ENCODE measurements around the gene TBCE.

TBCE gene

DNA sequence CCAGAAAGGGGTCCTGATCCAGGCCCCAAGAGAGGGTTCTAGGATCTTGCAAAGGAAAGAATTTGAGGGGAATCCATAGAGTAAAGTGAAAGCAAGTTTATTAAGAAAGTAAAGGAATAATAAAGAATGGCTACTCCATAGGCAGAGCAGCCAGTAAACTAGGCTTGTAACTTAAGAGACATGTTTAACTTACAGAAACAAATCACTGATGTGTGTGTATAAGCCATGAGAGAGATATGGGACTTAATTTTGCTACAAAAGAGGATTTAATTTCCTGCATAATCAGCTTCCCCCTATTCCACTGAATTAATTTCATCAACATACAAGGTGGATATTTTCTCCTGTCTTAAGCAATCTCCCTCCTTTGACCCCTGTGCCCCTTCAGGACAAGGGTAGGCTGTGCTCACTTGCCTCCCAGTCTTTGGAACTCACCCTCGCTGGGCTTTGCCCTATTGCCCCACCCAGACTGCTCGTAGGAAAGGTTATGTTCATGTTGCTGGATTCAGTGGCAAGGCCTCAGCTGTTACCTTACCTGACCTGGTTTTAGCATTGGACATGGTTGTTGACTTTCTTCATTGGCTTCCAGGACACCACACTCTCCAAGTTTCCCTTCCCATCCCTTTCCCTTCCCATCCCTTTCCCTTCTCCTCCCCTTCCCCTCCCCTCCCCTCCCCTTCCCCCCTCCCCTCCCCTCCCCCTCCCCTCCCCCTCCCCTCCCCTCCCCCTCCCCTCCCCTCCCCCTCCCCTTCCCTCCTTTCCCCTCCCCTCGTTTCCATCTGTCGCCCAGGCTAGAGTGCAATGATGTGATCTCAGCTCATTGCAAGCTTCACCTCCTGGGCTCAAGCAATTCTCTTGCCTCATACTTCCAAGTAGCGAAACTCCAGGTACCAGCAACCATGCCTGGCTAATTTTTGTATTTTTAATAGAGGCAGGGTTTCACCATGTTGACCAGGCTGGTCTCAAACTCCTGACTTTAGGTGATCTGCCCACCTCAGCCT, 44.6 kb downstream of the TBCE start:
- no peaks in the 10 kb centered on the region for H3K36me3 ChIP-seq (ENCODE audit: insufficient read depth, low read length)
- H3K4me1 ChIP-seq (ENCODE audit: insufficient read depth, low read length), result no peaks in the 10 kb centered on the region
- no peaks in the 10 kb centered on the region for H3K9me3 ChIP-seq (ENCODE audit: control insufficient read depth, insufficient read depth, low read length)
- no peak overlapping the region for H3K9ac ChIP-seq (ENCODE audit: low read depth, low read length)

DNA sequence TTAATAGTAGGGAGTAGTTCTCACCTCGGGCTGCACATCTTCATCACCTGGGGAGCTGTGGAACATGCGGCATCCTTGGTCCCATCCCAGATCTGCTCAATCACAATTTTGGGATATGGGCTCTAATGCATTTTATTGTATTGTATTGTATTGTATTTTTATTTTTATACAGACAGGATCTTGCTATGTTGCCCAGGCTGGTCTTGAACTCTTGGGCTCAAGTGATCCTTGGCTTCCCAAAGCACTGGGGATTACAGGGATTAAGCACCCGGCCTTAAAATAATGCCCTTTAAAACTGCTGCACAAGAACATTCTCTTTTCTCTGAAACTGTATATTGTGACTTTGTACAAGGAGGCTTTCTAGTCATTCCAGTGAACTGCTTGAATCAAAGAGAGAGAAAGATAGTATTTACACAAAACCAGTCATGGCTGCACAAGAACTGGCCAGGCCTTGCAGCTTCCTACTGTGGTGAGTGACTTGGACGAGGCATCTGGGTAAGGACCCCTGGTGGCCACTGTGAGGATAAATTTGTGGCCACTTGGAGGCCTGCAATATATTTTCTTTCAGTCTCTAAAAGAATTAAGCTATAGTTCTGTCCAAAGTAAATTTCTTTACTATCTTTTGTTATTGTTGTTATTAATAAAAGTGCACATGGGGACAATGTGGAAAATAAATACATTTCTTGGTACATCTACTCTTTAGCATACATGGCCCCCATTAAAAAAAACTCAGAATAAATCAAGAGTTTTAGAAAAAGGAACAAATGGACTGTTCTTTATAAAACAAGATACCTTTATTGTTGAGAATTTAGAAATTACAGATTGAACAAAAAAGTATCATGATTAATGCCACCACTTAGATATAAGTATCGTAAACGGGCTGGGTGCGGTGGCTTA, 48.0 kb downstream of the TBCE start:
- H3K36me3 ChIP-seq (ENCODE audit: insufficient read depth, low read length), result no peaks in the 10 kb centered on the region; the same call in none of the 2 replicates
- H3K4me1 ChIP-seq (ENCODE audit: insufficient read depth, low read length), result no peaks in the 10 kb centered on the region
- H3K9ac ChIP-seq (ENCODE audit: low read depth, low read length), result no peak overlapping the region
- H3K9me3 ChIP-seq (ENCODE audit: control insufficient read depth, insufficient read depth, low read length), result no peaks in the 10 kb centered on the region

DNA sequence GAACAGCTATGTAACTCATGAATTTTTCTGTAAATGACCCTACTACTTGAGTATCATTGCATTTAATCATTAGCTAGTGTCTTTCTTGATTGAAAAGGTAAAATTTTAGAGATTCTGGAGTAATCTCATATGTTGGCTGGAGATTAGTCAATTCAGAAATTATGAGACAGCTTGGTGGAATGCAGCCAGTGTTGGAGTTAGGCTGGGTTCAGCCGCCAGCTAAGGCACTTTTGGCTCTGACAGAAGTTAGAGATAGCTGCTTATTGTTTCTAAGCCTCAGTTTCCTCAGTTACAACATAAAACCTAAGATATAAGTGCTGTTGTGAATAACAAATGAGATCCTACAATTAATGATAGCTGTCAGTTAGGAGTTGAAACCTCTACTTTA, 49.4 kb downstream of the TBCE start:
- H3K36me3 ChIP-seq (ENCODE audit: insufficient read depth, low read length), result no peaks in the 10 kb centered on the region; the same call in none of the 2 replicates
- no peak overlapping the region for H3K9ac ChIP-seq (ENCODE audit: low read depth, low read length)
- no peaks in the 10 kb centered on the region for H3K9me3 ChIP-seq (ENCODE audit: control insufficient read depth, insufficient read depth, low read length)
- no peaks in the 10 kb centered on the region for H3K4me1 ChIP-seq (ENCODE audit: insufficient read depth, low read length)

DNA sequence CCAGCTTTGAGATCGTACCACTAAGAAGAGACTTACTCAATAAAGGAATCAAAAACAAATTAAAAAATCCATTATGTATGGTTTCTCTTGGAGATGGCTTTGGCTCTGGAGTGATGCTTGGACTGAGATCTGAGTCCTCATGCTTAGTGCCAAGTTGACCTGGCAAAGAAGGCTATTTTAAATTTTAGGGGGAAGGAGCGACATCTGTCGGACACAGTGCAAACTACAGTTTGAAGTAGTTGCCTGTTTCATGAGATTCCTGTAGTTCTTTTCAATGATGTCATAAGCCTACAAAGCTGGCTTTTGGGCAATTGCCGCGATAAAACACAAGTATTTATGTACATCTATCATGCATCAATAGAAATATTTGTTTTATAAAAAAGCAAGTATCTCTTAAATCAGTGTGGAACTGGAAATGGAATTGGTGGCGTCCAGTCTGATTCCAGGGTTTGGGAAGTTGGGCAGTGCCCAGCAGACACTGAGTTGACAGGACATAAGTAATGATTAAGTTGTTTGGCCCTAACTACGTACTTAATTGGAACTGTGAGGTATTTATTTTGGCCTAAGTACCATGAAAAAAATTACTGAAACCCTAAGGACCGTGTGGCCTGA, 50.0 kb downstream of the TBCE start:
- Histone ChIP-seq H3K4me1 (ENCODE audit: insufficient read depth, low read length) (no peaks in the 10 kb centered on the region), H3K9ac (ENCODE audit: low read depth, low read length) (no peak overlapping the region), H3K36me3 (ENCODE audit: insufficient read depth, low read length) (no peaks in the 10 kb centered on the region; the same call in none of the 2 replicates), H3K9me3 (ENCODE audit: control insufficient read depth, insufficient read depth, low read length) (no peaks in the 10 kb centered on the region)

DNA sequence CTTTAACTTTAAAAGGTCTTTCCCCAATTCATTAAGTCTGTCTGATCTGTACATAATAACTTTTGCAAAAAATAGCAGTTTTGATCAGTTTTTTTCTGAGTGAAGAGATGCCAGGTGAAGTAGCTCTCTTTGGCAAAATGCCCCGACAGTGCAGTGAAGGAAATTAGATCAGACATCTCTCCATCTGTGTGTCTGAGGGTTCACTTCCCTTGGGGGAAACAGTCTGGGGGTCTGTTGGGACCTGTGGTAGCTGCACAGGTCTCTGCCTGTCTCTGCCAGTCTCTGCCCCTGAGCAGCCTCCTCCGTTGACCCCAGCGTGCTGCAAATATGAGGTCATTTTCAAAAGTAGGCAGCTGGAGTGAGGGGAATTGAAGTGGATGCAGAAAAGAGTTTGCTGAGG, 54.5 kb downstream of the TBCE start:
- no peak overlapping the region for H3K9ac ChIP-seq (ENCODE audit: low read depth, low read length)
- no peaks in the 10 kb centered on the region; the same call in none of the 2 replicates for H3K36me3 ChIP-seq (ENCODE audit: insufficient read depth, low read length)
- peaks cover 7% of the 10 kb centered on the region; the same call in 1 of the 2 replicates for H3K4me1 ChIP-seq (ENCODE audit: insufficient read depth, low read length)
- H3K9me3 ChIP-seq (ENCODE audit: control insufficient read depth, insufficient read depth, low read length), result no peaks in the 10 kb centered on the region

DNA sequence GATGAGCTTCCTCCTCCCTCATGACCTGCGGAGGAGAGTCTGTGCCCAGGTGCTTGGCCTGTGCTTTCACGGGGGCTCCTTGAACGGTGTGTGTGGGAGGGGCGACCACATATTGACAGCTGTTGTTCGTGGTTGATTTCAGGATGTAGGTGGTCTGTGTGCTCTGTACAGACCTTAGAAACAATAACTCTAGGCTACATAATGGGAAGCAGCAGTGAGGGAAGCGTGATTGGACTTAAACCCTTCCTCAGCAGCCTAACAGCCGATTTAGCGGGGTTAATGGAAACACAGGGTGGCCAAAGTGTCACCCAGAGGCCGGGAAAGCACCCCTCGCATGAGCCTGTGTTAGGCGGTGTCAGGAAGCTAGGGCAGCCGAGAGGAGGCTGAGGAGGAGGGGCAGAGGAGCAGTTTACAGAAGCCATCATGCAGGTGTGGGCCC, 56.0 kb downstream of the TBCE start:
- Histone ChIP-seq H3K9ac (ENCODE audit: low read depth, low read length) (no peak overlapping the region), H3K4me1 (ENCODE audit: insufficient read depth, low read length) (peaks cover 7% of the 10 kb centered on the region; the same call in 1 of the 2 replicates), H3K36me3 (ENCODE audit: insufficient read depth, low read length) (no peaks in the 10 kb centered on the region; the same call in none of the 2 replicates), H3K9me3 (ENCODE audit: control insufficient read depth, insufficient read depth, low read length) (no peaks in the 10 kb centered on the region)

DNA sequence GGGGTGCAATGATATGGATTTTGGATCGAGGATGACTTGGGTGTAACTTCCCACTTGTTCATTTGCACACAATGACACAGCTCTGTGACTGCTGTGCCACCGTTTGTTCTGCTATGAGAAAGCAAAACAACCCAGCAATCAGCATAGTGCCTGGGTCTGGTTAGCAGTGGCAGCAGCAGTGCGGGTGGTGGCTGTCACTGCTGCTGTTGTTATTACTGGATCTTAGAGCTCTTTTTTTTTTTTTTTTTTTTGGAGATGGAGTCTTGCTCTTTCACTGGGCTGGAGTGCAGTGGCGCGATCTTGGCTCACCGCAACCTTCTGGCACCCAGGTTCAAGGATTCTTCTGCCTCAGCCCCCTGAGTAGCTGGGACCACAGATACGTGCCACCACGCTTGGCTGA, 56.9 kb downstream of the TBCE start:
- H3K36me3 ChIP-seq (ENCODE audit: insufficient read depth, low read length), result no peaks in the 10 kb centered on the region; the same call in 1 of the 2 replicates
- no peaks in the 10 kb centered on the region for H3K9me3 ChIP-seq (ENCODE audit: control insufficient read depth, insufficient read depth, low read length)
- peaks cover 7% of the 10 kb centered on the region; the same call in 1 of the 2 replicates for H3K4me1 ChIP-seq (ENCODE audit: insufficient read depth, low read length)
- H3K9ac ChIP-seq (ENCODE audit: low read depth, low read length), result no peak overlapping the region

DNA sequence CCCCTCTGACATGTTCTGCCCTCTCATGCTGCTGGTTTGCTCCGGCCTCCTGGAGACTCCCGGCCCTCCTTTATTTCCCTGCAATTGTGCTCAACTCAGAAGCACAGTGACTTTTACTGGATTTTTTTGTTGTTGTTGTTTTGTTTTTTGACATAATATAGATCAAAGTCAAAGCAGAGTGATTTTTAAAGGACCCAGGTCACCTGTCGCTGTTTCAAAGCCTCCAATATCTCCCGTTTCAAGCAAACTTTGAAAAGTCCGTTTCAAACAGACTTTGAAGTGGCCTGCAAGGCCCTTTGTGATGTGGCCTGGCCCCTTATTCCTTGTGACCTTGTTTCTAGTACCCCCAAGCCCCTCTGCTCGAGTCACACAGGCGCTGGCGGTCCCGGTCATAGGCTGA, 58.1 kb downstream of the TBCE start:
- Histone ChIP-seq H3K9me3 (ENCODE audit: control insufficient read depth, insufficient read depth, low read length) (no peaks in the 10 kb centered on the region), H3K36me3 (ENCODE audit: insufficient read depth, low read length) (no peaks in the 10 kb centered on the region), H3K9ac (ENCODE audit: low read depth, low read length) (no peak overlapping the region), H3K4me1 (ENCODE audit: insufficient read depth, low read length) (peaks cover 7% of the 10 kb centered on the region; the same call in 1 of the 2 replicates)

DNA sequence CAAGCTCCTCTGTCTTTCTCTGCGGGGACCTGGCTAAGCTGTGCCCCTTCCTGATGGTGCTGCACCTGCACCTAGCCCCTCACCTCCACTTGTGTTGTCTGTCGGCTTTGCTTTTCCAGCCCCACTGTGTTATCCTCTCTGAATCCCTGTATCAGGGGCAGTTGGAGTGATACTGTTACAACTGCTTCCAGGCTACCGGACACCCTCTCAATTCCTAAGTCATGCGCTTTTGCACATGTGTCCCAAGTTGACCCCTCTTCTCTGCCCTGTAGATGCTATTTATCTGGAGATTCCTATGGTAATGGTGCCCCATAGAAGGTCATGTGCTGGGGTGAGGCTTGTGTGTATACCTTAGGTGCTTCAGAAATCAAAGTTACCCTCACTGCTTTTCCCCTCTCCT, 58.9 kb downstream of the TBCE start:
- no peaks in the 10 kb centered on the region for H3K9me3 ChIP-seq (ENCODE audit: control insufficient read depth, insufficient read depth, low read length)
- no peak overlapping the region for H3K9ac ChIP-seq (ENCODE audit: low read depth, low read length)
- no peaks in the 10 kb centered on the region for H3K36me3 ChIP-seq (ENCODE audit: insufficient read depth, low read length)
- peaks cover 7% of the 10 kb centered on the region; the same call in 1 of the 2 replicates for H3K4me1 ChIP-seq (ENCODE audit: insufficient read depth, low read length)

DNA sequence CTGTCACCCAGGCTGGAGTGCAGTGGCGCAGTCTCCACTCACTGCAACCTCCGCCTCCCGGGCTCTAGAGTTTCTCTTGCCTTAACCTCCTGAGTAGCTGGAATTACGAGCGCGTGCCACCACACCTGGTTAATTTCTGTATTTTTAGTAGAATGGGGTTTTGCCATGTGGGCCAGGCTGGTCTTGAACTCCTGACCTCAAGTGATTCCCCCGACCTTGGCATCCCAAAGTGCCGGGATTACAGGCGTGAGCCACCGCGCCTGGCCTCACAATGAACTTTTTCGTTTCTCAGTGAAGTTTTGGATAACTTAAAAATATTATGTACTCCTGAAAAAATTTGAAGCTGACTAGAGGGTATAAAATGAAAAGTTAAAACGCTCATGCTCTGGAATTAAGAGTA, 59.5 kb downstream of the TBCE start:
- Histone ChIP-seq H3K9ac (ENCODE audit: low read depth, low read length) (no peak overlapping the region), H3K36me3 (ENCODE audit: insufficient read depth, low read length) (no peaks in the 10 kb centered on the region), H3K4me1 (ENCODE audit: insufficient read depth, low read length) (peaks cover 7% of the 10 kb centered on the region; the same call in 1 of the 2 replicates), H3K9me3 (ENCODE audit: control insufficient read depth, insufficient read depth, low read length) (no peaks in the 10 kb centered on the region)

DNA sequence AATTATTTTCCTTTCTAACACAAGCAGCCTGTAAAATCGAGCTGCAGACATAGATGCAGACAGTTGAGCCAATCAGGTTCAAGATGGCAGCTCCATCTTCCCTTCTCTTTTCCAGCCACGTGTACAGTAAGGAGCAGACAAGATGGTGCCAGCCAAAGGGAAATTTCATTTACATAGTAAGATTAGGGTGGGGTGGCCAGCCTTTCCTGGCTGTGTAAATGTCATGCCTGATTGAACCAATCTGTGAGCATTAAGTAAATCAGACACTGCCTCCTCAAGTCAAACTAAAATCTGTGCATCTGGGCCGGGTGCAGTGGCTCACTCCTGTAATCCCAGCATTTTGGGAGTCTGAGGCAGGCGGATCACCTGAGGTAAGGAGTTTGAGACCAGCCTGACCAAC, 60.2 kb downstream of the TBCE start:
- Histone ChIP-seq H3K4me1 (ENCODE audit: insufficient read depth, low read length) (peaks cover 7% of the 10 kb centered on the region; the same call in 1 of the 2 replicates), H3K36me3 (ENCODE audit: insufficient read depth, low read length) (no peaks in the 10 kb centered on the region), H3K9me3 (ENCODE audit: control insufficient read depth, insufficient read depth, low read length) (no peaks in the 10 kb centered on the region), H3K9ac (ENCODE audit: low read depth, low read length) (no peak overlapping the region)

DNA sequence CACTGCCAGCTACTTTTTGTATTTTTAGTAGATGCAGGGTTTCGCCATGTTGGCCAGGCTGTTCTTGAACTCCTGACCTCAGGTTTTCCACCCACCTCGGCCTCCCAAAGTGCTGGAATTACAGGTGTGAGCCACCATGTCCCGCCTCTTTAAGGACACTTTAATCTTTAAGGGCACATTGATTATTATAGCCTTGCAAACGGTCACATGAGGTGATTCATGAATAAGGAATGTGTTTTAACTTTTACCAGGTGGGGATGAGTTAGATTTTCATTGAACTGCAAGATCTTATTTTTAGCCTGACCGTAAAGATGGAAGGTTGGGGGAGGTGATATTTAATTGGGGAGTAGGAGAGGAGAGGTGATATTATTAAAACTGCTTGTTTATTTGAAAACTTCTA, 61.9 kb downstream of the TBCE start:
- no peaks in the 10 kb centered on the region for H3K4me1 ChIP-seq (ENCODE audit: insufficient read depth, low read length)
- no peaks in the 10 kb centered on the region for H3K9me3 ChIP-seq (ENCODE audit: control insufficient read depth, insufficient read depth, low read length)
- H3K36me3 ChIP-seq (ENCODE audit: insufficient read depth, low read length), result no peaks in the 10 kb centered on the region
- no peak overlapping the region for H3K9ac ChIP-seq (ENCODE audit: low read depth, low read length)

DNA sequence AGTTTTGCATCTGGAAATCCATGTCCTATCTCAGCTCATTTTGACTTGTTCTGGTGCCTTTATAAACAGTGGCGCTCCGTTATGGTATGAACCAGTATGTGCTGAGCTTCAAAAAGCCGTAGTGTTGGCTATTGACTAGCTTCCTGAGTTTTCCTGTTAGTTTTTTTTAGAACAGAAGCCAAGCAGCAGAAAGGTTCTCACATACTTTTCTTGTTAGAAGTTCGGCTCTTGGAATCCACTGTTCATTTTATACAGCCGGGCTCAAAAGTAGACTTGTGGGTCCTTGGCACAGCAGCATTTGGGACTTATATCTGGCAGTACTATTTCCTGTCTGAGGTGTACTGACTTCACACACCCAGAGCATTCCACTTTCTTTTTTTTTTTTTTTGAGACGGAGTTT, 63.8 kb downstream of the TBCE start:
- Histone ChIP-seq H3K9ac (ENCODE audit: low read depth, low read length) (no peak overlapping the region), H3K9me3 (ENCODE audit: control insufficient read depth, insufficient read depth, low read length) (no peaks in the 10 kb centered on the region), H3K4me1 (ENCODE audit: insufficient read depth, low read length) (no peaks in the 10 kb centered on the region), H3K36me3 (ENCODE audit: insufficient read depth, low read length) (no peaks in the 10 kb centered on the region)

DNA sequence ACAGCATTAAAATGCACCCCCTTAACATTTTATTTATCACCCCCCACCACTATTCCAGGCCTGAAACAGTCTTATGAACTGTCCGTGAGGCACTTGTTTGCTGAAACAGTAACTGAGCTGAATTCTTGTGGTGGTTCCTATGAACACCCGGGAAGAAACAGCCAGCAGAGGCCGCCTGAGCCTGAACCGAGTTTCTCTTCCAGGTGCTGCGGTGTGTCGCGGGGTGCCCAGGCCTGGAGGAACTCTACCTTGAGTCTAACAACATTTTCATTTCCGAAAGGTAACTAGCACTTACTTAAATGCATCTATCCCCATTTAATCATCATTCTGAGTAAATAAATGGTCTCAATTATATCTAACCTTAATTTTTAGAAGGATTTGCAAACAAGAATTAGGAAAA, 66.8 kb downstream of the TBCE start:
- no peaks in the 10 kb centered on the region for H3K9me3 ChIP-seq (ENCODE audit: control insufficient read depth, insufficient read depth, low read length)
- H3K4me1 ChIP-seq (ENCODE audit: insufficient read depth, low read length), result no peaks in the 10 kb centered on the region
- H3K9ac ChIP-seq (ENCODE audit: low read depth, low read length), result no peak overlapping the region
- H3K36me3 ChIP-seq (ENCODE audit: insufficient read depth, low read length), result peaks cover 20% of the 10 kb centered on the region
